GM18502 (cell line): ENCODE results near the gene SATB1.
"Not testable (repeated sequence)": the region's sequence is repeated elsewhere in the genome, so short reads cannot be mapped to it uniquely, and the experiment has no call there.

Experiments
- ATAC-seq: cut with Tn5 transposase; IDR thresholded peaks from one replicate; pipeline ENCODE4 v1.9.1; 2021; ENCODE audit warnings: mild to moderate bottlenecking; ENCODE audit not compliant: unreplicated experiment, poor library complexity

Gene SATB1

GRCh38 chr3:18363338-18363737, 61.8 kb downstream of the SATB1 start:
- no peak for ATAC-seq

DNA sequence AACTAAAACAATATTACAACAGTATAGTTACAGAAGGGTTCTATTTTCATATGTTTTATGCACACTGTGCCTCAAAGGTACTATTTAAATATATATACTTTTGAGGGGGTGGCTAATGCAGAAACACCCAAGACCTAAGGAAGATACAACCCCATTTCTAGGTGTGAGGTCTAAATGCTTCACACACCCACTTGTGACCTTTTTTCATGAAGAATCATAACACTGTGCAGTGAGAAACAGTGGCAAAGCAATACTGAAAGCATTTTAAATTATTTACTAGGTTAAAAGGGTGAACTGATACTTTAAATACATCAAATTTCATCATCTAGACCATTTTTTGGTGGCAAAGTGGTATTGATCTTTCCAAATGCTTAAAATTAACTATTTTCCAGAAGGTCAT, 67.4 kb downstream of the SATB1 start:
- no peak for ATAC-seq

DNA sequence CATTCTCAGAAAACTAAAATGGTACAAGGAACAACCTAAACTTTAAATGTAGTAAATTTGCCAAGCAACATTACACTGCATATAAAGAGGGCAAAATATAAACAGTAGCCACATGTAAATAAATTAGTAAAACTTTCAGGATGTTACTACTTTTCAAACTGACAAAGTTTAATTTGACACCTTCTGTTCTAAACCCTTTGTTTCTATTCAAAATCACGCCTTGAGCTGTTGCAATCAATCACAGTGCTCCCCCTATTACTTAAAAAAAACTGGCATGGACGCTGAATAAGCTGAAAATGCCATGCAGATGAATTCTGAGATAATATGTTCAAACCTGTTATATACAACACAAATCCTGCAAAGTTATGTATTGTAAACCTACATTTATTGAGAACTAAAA, 69.3 kb downstream of the SATB1 start:
- ATAC-seq = no peak

DNA sequence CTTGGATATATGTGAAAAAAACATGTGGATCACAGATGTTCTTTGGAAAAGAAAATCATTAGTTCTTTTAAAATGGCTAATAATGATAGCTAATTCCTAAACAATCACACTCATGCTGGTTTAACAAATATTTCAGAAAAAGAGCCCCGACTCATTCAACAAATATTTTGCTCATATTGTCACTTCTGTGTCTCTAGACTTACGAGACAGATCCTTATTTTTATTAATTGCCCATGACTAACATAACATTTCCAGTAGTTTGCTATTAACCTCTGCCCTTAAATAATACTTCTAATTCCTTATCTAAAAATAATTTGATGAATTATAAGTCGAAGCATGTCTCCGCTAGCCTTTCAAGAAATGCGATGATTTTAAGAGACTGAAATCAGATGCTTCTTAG, 70.4 kb downstream of the SATB1 start:
- ATAC-seq = no peak

DNA sequence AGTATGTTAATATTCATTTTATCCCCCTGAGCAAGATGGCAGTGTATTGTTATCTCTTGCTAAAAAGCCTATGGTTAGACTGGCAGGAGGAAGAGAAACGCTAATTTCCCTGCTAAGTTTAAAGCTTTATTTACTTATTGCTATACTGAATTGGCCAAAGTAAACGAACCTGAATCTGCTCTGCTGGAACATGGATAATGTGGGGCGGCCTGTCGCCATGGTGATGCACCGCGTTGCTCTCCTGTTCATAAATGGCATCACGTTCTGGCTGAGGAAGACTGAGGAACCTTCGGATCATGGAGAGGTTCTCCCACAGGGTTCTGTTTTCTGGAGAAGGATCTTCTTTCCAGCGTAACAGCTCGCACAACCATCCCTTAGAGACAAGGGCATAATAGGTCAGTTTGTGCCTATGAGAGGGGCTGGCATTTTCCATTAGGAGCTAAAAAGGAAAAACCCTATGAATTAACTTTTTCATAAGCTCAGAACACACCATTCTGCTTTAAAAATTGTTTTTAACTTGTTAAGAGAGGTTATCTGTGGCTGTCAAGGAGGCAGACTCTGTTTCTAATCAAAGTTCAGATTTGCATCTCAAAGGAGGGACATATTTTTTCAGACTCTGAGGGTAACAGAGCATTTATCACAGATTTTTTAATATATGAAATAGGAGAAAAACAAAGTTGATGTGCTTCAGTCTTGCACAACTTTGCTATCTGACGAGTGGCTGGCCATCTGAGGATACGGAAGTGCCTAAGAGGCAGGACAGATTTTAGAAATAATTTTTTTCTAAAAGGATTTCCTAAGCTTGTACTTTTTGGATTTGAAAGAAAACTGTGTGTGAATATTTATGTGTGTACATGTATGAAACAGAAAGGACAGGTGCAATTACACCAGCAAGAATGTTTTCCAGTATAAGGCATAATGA, 73.1 kb downstream of the SATB1 start:
- no peak for ATAC-seq

- ATAC-seq = no peak
These were observed 74.0 kb downstream of the SATB1 start for GRCh38 chr3:18351069-18351628.

DNA sequence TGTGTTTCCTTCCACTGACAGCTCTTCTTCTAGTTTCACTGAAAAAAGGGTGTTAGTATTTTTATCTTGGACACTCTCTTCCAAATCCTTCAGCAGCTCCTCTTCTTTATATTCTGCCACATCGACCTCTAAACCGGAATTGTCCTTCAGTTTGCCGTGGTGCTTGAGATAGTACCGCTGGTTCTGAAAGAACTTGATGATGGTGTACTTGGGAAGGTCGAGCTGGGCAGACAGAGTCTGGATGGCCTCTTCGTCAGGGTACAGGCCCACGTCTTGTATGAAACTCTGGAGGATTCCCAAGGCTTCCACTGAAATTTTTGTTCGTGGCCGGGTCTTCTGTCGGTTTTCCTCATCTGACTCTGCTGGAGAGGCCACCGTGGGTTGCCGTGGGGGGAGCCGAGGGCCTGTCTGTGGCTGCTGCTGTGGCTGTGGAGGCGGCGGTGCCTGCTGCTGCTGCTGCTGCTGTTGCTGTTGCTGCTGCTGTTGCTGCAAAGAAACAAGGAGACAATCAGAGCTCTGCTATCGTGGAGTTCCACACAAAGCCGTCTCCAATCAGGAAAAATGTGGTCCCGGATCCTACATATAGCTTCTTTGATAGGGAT, 75.8 kb downstream of the SATB1 start:
- no peak for ATAC-seq

GRCh38 chr3:18346097-18346496, 79.0 kb downstream of the SATB1 start:
- no peak for ATAC-seq

DNA sequence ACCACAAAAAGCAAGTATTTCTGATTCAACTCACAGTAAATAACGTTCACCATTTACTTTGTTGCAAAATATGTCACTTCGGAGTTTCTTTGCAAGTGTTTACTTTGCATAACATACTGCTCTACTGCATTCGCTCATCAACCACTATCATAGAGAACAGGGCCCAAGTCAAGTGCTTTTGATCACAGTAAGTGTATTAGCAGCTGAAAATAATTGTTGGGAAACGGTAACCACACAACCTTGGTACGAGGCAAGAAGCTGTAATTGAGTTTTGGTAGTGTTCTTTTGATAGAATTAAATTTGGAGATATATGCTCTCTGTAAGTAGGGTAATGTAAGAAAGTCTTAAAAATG, 80.1 kb downstream of the SATB1 start:
- ATAC-seq = no peak

GRCh38 chr3:18344306-18345014, 80.7 kb downstream of the SATB1 start:
- no peak for ATAC-seq

DNA sequence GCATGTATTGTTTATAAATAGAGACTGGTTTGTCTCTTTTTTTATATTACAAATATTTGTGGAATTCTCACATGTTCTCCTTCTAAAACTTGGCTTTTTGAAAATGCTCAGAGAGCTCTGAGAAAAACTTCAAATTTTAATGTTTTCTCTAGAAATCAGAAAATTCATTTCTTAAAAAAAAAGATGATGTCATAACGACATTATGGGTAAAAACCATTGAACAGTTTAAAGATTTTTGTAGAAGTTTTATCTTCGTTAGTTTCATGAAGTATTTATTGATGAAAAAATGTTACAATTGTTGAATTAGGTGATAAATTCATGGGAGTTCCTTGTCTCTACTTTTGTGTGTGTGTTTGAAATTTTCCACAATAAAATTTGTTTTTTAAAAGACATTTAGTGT, 81.3 kb downstream of the SATB1 start:
- ATAC-seq = no peak

DNA sequence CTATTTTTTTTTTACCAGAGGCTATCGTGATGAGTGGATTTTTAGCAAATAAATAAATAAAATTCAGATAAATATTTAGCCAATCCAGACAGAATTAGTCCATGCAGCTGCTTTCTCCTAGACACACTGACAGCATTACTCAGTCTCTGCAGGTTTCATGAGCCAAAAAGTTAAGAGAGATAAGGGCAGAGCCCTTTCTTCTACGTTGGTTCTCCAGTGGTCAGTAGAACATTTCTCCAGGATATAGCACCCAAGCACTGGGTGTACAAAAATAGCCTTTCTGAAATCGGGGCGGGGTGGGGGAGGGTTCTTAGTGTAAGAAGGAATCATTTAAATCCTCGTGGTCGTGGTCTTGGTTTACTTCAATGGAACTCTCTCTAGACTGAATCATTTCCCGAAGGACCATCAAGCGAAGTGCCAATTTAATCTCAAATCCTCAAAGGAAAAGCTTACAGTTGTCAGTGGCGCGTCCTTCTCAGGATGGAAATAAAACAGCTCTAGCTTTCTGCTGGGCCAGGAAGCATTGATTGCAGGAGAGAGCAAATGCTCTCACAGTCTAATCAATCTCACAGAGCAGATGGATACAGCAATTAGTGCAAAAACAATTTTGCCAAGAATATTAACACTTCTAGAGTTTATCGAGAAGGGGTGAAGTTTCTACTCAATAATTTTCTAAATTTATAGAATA, 86.2 kb downstream of the SATB1 start:
- ATAC-seq = no peak

GRCh38 chr3:18337231-18337630, 87.9 kb downstream of the SATB1 start:
- no peak for ATAC-seq

DNA sequence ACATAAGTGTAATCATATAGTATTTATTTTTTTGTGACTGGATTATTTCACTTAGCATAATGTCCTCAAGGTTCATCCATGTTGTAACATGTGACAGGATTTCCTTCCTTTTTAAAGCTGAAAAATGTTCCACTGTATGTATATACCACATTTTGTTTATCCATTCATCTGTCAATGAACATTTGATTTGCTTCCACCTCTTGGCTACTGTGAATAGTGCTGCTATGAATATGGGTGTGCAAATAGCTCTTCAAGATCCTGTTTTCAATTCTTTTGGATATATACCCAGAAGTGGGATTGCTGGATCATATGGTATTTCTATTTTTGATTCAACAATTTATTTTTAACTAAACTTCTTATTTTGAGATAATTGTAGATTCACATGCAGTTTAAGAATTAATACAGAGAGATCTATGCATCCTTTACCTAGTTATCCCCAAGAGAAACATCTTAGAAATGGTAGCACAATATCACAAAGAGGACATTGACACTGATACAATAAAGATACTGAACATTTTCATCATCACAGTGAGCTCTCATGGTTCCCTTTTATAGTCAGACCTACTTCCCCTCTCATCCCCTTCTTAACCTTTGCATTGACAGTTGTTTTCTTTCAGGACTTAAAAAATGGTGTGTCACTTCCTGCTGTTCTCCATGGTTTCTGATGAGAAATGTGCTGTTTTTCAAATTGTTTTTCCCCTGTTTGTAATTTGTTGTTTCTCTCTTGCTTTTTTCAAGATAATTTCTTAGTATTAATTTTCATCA, 90.1 kb downstream of the SATB1 start:
- no peak for ATAC-seq

- not testable (repeated sequence) for ATAC-seq
These were observed 94.2 kb downstream of the SATB1 start for GRCh38 chr3:18330772-18331441.

DNA sequence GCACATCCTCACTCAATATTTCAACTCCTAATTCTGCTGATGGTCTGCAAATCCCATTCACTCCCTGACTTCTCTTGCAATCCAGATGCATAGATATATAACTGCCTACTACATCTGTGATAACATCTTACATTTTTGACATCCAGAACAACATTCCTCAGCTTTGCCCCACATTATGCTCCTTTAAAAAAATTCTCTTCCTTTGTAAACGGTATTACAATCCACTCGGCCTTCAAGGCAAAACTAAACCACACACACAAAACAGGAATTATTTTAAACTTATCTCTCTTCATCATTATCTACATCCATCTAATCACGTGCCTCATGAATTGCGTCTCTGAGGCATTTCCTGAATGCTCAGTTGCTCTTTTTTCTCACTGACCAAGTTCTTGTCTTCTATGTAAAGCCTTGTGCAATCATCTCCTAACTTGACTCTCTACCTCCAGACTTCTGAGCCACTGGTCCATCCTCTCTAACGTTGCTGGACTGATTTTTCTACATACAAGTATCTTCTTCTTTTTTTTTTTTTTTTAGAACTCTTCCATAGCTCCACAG, 117.0 kb downstream of the SATB1 start:
- no peak for ATAC-seq

GRCh38 chr3:18307529-18307928, 117.6 kb downstream of the SATB1 start:
- ATAC-seq = no peak

DNA sequence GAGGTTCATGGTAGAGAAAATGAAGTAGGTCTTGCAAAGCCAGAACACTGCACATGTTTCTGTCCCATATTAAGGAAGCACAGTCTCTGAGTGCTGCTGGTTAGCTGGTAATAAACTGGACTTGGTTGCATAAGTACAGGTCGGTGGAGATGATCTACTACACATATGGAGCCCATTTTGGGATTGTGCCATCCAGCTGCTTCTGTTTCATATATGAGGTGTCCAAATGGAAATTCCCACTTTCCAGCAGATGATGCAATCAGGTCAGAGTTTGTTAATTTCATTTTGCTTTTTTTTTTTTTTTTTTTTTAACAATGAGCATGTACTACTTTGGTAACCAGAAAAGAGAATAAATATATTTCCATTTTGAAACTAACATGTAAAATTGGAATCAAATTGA, 122.6 kb downstream of the SATB1 start:
- ATAC-seq = no peak

- ATAC-seq = no peak
These were observed 123.4 kb downstream of the SATB1 start for GRCh38 chr3:18301781-18302180.
